ENCODE data around the gene SPATS2L.

GRCh38 chr2:200453142-200453852, 146.8 kb downstream of the SPATS2L start:
- TF ChIP-seq, protein P1, sequence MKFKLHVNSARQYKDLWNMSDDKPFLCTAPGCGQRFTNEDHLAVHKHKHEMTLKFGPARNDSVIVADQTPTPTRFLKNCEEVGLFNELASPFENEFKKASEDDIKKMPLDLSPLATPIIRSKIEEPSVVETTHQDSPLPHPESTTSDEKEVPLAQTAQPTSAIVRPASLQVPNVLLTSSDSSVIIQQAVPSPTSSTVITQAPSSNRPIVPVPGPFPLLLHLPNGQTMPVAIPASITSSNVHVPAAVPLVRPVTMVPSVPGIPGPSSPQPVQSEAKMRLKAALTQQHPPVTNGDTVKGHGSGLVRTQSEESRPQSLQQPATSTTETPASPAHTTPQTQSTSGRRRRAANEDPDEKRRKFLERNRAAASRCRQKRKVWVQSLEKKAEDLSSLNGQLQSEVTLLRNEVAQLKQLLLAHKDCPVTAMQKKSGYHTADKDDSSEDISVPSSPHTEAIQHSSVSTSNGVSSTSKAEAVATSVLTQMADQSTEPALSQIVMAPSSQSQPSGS (CRISPR knock-in tag; IDR thresholded peaks at IDR 0.05; ENCODE audit: borderline replicate concordance, low read depth) = no peak
- TF ChIP-seq CTCF (IDR thresholded peaks at IDR 0.05) (no peak), ZNF232 (CRISPR knock-in tag; IDR thresholded peaks at IDR 0.05) (no peak), ZNF423 (CRISPR knock-in tag; IDR thresholded peaks at IDR 0.05) (no peak), ZNF121 (CRISPR knock-in tag; IDR thresholded peaks at IDR 0.05) (no peak), MAX (CRISPR knock-in tag; IDR thresholded peaks at IDR 0.05) (no peak)
- TF ChIP-seq, protein P2, sequence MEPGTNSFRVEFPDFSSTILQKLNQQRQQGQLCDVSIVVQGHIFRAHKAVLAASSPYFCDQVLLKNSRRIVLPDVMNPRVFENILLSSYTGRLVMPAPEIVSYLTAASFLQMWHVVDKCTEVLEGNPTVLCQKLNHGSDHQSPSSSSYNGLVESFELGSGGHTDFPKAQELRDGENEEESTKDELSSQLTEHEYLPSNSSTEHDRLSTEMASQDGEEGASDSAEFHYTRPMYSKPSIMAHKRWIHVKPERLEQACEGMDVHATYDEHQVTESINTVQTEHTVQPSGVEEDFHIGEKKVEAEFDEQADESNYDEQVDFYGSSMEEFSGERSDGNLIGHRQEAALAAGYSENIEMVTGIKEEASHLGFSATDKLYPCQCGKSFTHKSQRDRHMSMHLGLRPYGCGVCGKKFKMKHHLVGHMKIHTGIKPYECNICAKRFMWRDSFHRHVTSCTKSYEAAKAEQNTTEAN (CRISPR knock-in tag; IDR thresholded peaks at IDR 0.05) = no peak
